HG03097 (cell line): ENCODE measurements around the gene FN1.
"Not testable (repeated sequence)": the region's sequence is repeated elsewhere in the genome, so short reads cannot be mapped to it uniquely, and the experiment has no call there.

ENCODE experiments used
- ATAC-seq: cut with Tn5 transposase; IDR thresholded peaks from one replicate; pipeline ENCODE4 v1.9.1; 2021; ENCODE audit not compliant: unreplicated experiment, low FRiP score

FN1 gene

DNA sequence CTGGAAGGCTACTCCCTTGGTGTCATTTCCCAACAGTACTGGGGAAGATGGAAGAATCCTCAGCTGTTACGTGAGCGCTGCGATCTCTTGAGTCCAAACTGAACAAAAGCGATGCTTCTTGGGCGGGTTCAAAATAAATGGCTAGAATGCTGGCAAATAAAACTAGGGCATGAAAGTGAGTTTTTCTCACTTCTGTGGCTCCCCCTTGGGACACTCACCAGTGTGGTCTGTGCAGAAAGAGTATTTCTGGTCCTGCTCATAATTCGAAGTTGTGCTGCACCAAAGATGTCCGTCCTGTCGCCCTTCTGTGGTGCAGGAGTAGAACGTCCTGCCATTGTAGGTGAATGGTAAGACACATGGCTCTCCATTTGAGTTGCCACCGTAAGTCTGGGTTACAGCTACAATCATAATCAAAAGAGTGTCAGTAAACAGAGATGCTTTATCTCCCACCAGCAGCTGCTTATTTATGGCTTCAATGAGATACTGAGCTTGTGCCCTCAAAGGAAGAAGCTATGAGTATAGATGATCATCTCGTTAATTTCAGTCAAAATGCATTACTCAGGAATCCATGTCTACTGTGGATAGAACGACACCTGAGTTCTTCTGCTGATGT is 11.8 kb downstream of the FN1 start:
- no peak for ATAC-seq

DNA sequence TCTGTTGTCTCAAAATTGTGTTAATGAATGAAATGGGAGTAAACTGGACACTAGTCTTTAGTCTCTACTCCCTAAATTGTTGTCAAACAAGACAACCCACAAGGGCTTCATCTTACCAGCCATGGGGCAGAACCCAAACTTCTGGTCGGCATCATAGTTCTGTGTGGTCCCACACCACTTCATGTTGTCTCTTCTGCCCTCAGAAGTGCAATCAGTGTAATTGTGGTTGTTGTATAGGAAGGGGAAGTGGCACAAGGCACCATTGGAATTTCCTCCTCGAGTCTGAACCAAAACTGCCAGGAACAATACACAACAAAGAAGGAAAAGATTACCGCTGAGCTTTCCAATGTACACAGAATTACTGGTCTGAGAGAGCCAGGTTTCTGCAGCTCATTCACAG is 12.6 kb downstream of the FN1 start:
- ATAC-seq: no peak

DNA sequence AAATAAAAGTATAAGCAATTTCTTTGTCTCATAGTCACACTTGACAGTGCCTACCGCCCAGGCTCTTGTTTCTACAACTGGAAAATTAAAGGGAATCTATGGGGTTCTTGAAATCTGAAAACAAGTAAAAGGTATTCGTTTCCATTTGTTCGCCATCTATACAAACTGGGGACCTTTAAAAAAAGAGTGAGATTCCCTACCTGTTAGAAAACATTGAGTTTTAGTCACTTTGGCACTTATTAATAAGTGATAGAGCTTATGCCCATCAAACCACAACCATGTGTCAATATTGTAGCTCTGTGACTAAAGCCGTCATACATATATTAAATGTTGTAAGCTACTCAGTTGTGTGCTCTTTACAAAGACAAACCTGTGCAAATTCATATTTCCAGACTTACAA is 13.2 kb downstream of the FN1 start:
- no peak for ATAC-seq

DNA sequence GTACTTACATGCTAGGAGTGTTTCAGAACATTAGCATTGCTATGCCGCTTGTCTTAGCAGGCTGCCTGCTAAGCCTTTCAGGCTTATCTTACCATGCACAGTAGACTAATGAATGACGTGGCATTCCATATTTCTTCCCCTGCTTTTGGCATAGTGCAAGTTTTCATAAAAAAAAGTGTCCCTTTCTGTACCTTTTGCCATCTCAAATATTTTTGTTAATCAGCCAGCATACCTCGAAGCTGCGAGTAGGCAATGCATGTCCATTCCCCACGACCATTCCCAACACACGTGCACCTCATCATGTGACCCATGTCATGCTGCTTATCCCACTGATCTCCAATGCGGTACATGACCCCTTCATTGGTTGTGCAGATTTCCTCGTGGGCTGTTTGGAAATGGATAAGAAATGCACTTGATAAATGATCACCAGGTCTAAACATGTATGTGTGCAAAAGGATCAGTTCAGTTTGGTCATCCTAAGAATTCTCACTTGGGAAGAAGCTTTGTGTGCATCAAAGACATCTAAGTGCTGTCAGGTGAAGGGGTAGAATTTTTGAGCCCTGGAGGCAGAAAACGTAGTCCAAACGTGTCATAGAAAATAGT is 13.9 kb downstream of the FN1 start:
- no peak for ATAC-seq

DNA sequence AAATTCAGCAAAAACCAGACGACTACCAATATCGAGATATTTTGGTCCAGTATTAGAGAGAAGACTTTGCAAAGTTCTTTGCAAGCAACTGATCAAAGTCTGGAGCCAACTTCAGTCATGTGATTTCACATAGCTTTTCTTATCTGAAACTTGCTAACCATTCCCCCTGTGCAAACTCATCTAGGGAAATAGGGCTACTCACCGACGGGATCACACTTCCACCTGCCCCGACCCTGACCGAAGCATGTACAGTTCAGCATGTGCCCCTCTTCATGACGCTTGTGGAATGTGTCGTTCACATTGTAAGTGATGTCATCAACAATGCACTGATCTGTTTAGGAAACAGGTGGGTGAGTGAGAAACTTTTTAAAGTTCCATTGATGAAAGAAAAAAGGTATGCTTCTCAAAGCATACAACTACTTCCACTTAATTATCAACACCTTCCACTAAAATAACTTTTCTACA is 15.4 kb downstream of the FN1 start:
- no peak for ATAC-seq

DNA sequence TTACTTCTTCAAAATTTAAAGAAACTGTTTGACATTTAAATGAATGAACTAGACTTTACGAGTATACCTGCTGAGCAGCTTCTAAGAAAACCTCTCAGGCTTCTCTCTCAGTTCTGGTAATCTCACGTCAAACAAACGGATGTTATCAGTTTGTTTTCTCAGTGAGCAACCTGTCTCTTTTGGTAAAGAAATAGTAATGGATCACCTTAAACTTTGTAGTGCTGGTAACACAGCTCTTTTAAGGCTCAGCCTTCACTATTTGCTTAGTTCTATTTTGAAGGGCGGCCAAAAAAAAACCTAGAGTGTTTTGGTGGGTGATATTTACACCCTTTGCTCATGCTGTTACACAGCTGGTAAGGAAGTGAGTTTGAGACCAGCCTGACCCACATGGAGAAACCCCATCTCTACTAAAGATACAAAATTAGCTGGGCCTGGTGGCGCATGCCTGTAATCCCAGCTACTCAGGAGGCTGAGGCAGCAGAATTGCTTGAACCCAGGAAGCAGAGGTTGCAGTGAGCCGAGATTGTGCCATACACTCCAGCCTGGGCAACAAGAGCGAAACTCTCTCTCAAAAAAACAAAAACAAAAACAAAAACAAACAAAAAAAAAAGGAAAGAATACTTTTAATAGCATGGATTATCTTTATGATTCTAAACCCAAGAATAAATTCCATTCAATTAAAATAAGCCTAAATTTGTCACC is 15.9 kb downstream of the FN1 start:
- ATAC-seq: no peak

DNA sequence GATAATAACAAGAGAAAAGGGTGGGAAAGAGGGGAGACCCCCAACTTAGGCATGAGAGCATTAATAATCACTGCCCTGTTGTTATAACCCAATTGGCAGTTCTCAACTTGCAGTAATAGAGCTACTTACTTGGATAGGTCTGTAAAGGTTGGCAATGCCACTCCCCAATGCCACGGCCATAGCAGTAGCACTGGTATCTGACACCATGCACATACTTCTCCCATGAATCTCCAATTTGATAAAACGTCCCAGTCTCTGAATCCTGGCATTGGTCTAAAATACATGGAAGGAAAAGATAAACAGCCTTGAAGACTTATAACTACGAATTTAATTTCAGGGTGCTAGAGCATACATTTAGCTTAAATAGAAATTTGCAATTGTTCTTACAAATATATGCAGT is 16.8 kb downstream of the FN1 start:
- no peak for ATAC-seq

DNA sequence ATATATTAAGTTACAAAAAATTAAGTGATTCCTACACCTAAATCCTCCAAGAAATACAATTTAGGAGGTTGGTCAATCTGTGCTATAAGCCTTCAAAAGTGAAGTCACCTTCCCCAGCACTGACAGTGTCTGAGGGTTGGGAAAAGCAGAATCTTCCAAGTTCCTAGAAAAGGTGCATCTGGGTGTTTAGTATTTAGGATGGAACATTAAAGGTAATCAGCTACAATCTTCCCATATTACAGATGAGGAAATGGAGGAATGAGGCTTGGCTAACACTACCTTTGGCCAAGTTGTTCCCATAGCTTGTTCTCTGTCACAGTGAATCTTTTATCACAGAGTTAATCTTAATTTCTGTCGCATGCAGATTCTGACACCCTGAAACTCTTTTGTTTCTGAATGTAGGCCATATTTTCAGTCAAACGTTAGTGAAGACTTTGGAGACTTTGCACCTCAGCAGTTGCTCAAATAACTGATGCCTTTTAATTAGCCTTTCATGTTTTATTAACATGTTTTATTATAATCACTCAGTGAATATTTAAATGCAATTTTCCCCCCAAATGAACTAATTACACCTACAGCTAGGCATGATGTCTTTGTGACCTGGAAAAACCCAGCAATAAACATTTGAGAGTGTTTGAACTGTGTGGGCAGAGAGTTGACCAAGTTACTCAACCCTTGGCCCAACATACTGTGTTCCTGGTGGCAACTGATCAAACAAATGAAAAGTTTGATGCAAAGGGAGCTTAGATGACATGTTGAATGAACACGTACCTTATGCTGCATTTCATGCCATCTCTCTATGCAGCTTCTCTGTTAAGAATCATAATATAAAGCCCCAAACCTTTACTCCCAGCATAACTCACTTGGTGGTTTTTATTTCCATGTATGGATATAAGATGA is 17.6 kb downstream of the FN1 start:
- ATAC-seq: no peak

DNA sequence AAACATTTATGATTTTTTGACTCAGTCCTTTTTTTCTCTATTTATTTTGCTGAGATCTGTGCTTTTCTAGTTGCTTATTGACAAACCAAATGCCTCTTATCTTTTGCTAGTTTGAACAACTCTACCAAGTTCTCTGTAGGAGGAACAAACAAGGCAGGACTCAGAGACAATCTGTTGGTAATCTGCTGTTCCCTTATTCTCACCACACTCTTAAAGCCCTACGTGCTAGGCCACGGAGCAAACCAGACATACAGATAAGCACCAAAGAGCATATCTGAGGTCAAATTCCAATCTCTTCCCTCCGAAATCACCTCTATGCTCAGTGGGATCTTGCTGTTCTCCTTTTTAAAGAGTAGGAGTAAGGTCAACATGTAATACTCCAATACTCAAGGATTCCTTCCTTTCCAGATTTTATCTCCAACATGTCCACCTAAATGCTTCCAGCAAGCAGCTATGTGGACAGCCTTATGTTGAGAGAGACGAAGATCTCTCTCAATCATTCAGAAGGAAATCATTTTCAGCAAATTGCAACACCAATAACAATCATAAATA is 18.4 kb downstream of the FN1 start:
- ATAC-seq: no peak

DNA sequence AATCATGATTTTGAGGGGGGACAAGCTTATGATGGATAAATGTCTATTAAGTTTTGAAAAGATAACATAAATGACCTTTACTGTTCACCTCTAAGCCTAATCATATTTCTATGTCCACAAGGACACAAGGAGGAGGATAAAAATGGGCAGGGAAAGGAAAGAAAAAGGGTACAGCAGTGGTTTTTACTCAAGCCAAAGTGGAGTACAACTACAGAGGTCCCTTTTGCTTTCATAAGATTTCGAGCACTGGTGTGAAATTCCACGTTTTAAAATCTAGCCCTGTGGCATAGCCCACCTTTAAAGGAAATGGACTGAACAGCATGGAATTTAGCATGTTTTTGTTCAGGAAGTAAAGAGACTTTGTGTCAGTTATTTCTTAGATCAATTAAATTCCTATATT is 19.2 kb downstream of the FN1 start:
- ATAC-seq: no peak

DNA sequence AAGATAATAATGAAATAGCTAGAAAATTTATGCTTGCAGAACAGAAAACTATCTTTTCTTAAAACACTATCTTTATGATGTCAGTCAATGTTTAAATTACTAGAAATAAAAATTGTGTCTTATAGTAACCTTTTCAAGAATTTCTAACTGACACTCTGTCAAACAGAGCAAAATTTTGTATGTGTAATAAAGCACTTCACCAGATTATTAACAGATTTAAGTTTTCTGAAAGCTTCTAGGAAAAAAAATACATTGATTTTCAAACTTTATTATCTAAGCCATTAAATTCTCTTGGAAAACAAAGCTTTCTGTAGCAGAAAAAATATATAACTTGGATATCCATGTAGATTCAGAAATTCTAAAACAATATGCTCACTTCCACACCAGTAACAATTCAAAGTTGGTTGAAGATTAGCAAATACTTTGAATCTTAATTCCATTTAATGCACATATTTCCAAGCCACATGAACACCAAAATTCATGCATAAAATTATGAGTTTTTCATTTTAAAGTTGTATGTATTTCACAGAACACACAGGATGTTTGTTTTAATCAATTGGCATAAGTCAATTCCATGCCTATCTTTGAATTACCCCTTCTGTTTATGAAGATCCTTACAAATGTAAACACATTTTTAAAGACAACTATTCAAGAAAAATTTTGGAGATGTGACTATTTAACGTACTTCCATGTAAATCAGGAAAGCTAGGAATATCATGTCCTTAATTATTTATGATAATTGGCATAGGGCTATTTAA is 19.9 kb downstream of the FN1 start:
- no peak for ATAC-seq

DNA sequence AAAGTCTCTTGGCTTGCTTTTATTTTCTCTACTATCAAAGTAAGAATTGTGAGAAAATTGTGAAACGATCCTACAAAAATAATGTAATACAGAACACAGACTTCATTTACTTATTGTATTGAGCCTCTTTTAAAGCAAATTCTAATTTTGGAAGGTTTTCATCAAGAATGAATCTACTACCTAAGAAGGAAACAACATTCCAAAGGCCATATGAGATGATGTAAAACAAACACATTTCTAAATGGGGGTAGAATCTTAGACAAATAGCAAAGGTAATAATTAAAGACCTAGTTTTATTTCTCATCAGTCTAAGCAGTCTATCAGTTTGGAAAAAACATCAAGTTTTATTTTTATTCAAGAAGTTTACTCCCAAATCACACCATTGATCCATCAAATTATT is 20.6 kb downstream of the FN1 start:
- no peak for ATAC-seq

DNA sequence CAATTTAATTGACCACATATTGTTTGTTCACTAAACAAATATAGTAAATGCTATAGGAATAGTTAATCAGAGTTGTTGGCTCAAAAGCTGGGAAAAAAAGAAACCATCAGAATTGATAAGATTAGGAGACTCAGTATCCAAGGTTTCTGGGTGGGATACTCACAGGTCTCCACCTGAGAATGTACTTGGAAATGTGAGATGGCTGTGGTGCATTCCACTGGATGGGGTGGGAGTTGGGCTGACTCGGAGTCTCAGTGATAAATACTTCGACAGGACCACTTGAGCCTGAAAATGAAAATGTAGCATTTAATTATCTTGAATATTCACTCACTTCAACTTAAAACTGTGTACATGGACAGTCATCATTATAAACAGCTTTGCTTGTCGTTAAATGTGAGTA is 21.2 kb downstream of the FN1 start:
- no peak for ATAC-seq

DNA sequence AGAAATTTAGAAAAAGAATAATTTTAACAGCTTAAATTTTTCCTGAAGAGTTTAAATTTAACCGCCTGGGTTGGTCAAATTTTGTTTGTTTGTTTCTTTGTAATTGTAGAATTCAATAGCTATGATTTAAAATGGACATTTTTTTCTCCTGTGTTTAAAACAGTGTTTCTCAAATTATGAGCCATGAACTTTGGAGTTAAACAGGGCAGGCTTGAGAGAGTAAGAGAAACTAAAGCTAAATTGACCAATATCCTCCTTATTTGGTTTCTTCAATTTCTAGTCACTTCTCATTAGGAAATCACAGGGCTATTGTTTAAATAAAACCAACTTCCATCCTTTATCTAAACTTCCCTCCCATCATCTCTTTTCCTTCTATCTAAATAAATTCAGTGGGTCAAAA is 21.9 kb downstream of the FN1 start:
- ATAC-seq: no peak

DNA sequence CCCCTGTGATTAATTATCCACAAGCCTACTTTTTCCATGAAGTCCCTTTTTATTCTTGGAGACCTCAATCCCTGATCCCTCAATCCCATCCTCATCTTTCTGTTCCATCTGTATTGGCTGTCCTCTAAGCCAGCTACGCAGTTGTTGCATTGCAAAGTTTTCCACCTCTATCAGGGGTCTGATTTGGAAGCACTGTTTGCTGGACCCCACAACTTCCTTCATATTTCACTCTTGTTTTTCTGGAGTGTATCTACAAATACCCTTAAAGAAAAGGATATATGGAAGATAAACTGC is 22.4 kb downstream of the FN1 start:
- ATAC-seq: no peak

DNA sequence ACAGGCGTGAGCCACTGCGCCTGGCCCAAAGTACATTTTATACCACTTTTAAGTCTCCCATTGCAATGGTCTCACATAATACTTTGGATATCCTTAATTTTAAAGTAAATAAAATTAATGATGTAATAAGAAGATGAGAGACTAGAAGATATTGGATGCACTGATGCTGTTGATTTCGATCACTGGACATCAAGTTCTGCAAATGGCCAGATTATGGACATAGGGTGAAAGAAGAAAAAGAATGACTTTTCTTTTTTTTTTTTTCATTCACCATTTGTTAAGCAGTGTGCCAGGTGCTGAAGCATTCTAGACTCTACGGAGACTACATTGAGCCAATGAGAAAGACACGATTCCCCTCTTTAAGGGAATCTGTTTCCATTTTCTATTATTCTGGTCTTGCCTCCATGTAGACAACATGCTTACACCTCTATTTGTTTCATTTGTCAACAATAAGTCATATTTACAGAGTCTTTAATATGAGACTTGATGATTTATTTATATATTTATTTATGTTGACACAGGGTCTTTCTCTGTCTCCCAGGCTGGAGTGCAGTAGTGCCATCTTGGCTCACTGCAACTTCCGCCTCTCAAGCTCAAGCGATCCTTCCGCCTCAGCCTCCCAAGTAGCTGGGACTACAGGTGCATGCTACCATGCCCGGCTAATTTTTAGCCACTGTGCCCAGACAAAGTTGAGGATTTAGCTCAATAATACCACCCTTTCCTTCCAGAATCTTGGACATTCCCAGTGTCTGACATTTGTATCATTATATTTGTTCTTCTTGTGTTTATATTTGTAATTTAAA is 23.7 kb downstream of the FN1 start:
- no peak for ATAC-seq

DNA sequence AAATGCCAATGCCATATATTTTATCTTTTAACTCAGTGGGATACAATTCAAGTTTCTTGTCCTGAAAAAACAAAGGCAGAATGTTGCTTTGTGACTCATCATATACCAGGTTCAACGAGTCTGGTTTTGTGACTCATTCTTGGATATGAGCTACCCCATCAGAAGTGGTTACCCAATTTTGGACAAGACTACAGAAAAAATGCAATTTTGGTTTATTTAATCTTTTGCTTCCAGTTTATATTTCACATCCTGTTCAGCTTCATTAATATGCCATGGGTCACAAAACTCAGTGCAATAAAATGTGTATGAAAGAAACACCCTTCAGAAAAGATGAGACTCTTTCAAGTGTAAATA is 25.0 kb downstream of the FN1 start:
- no peak for ATAC-seq

DNA sequence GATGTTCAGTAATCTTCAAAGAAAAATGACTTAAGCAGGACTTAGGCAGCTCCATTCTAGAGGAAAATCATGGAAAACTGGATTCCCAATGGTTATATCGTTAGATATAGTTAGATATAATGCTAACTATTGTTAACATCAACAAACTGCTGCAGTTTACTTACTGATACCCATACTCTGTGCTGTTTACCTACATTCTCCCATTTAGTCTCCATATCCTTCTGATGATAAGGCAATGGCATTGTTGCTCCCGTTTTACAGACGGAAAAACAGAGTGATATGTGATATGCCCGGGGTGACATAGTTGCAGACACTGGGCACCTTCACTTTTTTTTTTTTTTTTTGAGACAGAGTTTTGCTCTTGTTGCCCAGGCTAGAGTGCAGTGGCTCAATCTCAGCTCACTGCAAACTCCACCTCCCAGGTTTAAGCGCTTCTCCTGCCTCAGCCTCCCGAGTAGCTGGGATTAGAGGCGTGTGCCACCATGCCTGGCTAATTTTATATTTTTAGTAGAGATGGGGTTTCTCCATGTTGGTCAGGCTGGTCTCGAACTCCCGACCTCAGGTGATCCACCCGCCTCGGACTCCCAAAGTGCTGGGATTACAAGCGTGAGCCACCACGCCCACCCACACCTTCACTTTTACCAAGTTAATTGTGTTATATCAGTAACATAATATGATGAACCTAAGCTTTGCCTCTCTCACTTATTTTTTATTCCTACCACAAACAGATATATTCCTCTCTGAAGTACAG is 25.5 kb downstream of the FN1 start:
- ATAC-seq: not testable (repeated sequence)
